ENCODE data around the gene ZDHHC3. TPM values are rescaled to one million over a fixed set of nuclear protein-coding genes. Genes with fewer than 3 reads are reported as not detected.

The ZDHHC3 gene
- total RNA-seq, 4 donors from 2014 or later = 77.2 to 127 (median 111) TPM

GRCh38 chr3:44939581-44940036 lies 36.4 kb downstream of the ZDHHC3 start:
- TF ChIP-seq, protein P1, sequence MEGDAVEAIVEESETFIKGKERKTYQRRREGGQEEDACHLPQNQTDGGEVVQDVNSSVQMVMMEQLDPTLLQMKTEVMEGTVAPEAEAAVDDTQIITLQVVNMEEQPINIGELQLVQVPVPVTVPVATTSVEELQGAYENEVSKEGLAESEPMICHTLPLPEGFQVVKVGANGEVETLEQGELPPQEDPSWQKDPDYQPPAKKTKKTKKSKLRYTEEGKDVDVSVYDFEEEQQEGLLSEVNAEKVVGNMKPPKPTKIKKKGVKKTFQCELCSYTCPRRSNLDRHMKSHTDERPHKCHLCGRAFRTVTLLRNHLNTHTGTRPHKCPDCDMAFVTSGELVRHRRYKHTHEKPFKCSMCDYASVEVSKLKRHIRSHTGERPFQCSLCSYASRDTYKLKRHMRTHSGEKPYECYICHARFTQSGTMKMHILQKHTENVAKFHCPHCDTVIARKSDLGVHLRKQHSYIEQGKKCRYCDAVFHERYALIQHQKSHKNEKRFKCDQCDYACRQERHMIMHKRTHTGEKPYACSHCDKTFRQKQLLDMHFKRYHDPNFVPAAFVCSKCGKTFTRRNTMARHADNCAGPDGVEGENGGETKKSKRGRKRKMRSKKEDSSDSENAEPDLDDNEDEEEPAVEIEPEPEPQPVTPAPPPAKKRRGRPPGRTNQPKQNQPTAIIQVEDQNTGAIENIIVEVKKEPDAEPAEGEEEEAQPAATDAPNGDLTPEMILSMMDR (IDR thresholded peaks at IDR 0.05; ENCODE audit: low read depth) = no peak

- TF ChIP-seq, protein P1 (IDR thresholded peaks at IDR 0.05; ENCODE audit: low read depth) = no peak
Observed at GRCh38 chr3:44932986-44933944, 42.7 kb downstream of the ZDHHC3 start.

DNA sequence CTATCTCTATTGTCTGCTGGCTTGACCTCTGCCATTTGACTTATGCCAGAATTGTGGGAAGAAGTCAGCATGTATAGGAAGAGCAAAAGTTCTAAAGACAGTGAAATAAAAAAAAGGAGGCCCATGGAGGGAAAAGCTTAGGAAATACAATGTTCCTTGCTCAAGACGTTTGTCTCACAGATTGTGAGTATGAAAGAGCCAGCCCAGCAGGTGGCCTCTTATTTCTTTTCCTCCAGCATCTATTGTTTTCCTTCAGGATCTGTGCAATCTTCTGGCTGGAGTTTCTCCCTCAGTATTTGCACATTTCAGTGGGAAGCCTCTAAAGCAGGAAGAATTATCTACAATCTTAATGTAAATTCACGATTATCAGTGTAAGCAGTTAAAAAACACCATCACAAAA lies 43.7 kb downstream of the ZDHHC3 start:
- TF ChIP-seq, protein P1 (IDR thresholded peaks at IDR 0.05; ENCODE audit: low read depth) = no peak

GRCh38 chr3:44931791-44932190 lies 44.2 kb downstream of the ZDHHC3 start:
- TF ChIP-seq, protein P1 (IDR thresholded peaks at IDR 0.05; ENCODE audit: low read depth) = no peak

DNA sequence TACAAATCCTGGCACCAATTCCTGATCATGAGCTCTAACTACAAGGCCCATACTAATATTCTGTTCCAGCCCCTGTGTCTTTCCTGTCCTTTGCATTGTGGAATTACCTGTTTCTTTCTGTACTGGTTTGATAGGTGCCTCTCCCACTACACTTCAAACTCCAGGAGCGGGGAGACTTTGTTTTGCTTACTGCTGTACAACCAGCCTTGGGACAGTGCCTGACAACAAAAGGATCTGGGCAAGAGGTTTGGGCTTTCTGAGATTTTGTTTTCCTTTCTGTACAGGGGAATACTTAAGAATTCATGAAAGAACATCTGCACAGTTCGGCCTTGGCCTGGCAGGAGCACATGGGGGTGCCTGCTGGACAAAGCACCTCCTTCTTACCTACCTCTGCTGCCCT lies 45.1 kb downstream of the ZDHHC3 start:
- TF ChIP-seq, protein P1 (IDR thresholded peaks at IDR 0.05; ENCODE audit: low read depth) = no peak

GRCh38 chr3:44929782-44930181 lies 46.2 kb downstream of the ZDHHC3 start:
- TF ChIP-seq, protein P1 (IDR thresholded peaks at IDR 0.05; ENCODE audit: low read depth) = no peak

GRCh38 chr3:44927371-44927770 lies 48.6 kb downstream of the ZDHHC3 start:
- TF ChIP-seq, protein P1 (IDR thresholded peaks at IDR 0.05; ENCODE audit: low read depth) = no peak

Data from subcutaneous adipose tissue (tissue), 4 donors.